WI38 (cell line): ENCODE data around the gene PLXDC2.
A peak's percentile ranks its signal among the peaks of the same experiment; 100 is the strongest.

Source experiments
- H3K4me3 ChIP-seq: 2 replicates; pipeline ENCODE4 v1.5.1; 2011; ENCODE audit warnings: low read depth, mild to moderate bottlenecking, control low read depth, low read length
- CTCF ChIP-seq: IDR thresholded peaks from 2 replicates; pipeline ENCODE4 v1.5.1; 2012; ENCODE audit warnings: low read depth, mild to moderate bottlenecking, control low read depth, low read length

PLXDC2 gene

GRCh38 chr10:19815036-19815730 is 1.0 kb upstream of the PLXDC2 start:
- TF ChIP-seq CTCF = no peak
- H3K4me3 ChIP-seq = peak overlapping the region; percentile 54

GRCh38 chr10:19815731-19816410 is 361 bp upstream of the PLXDC2 start:
- TF ChIP-seq CTCF = no peak
- H3K4me3 ChIP-seq = peak overlapping the region; percentile 54

GRCh38 chr10:19817231-19817933 is 1.1 kb downstream of the PLXDC2 start:
- H3K4me3 ChIP-seq = peak overlapping the region; percentile 54
- TF ChIP-seq CTCF = no peak

- no peak for TF ChIP-seq CTCF
- H3K4me3 ChIP-seq = no peak overlapping the region
Observed at GRCh38 chr10:19818876-19819275, 2.6 kb downstream of the PLXDC2 start.

- peak; percentile 51; the same call in 1 of the 2 replicates for TF ChIP-seq CTCF
- H3K4me3 ChIP-seq = no peak overlapping the region
Observed at GRCh38 chr10:19819419-19820033, 3.3 kb downstream of the PLXDC2 start.

GRCh38 chr10:19824381-19825342 is 8.4 kb downstream of the PLXDC2 start:
- no peak overlapping the region for H3K4me3 ChIP-seq
- TF ChIP-seq CTCF = no peak
